Fibroblast of lung (primary cell): ENCODE measurements around the gene FOXL2. TPM values are rescaled to one million over a fixed set of nuclear protein-coding genes. Genes with fewer than 3 reads are reported as not detected.

Source experiments
- DNase-seq, 2 donors: peaks; one replicate each; pipeline versions ENCODE4 v3.0.0 to v3.0.0-alpha.2; 2010; ENCODE audit warnings: low read depth in 2 of 2
- H2AFZ ChIP-seq: 2 replicates; pipeline ENCODE4 v1.5.1; 2012; ENCODE audit warnings: low read length, control low read depth, inconsistent platforms
- H3K27ac ChIP-seq: 2 replicates; pipeline ENCODE4 v1.5.1; 2011; ENCODE audit warnings: low read length, control low read depth; ENCODE audit not compliant: insufficient read depth
- H3K27me3 ChIP-seq: 2 replicates; pipeline ENCODE4 v1.5.1; 2011; ENCODE audit warnings: mild to moderate bottlenecking, low read length; ENCODE audit not compliant: control insufficient read depth, insufficient read depth
- H3K36me3 ChIP-seq: 2 replicates; pipeline ENCODE4 v1.5.1; 2011; ENCODE audit warnings: low read length; ENCODE audit not compliant: control insufficient read depth, insufficient read depth
- H3K4me1 ChIP-seq: 2 replicates; pipeline ENCODE4 v1.5.1; 2011; ENCODE audit warnings: low read length; ENCODE audit not compliant: control insufficient read depth, insufficient read depth; ENCODE audit errors: extremely low read depth
- H3K4me2 ChIP-seq: 2 replicates; pipeline ENCODE4 v1.5.1; 2011; ENCODE audit warnings: low read length, control low read depth; ENCODE audit not compliant: insufficient read depth; ENCODE audit errors: extremely low read depth
- H3K4me3 ChIP-seq, 4 experiments: fragments of 200-600 bp in 1 of 4; sonication (generic) in 1 of 4; replicated peaks in 1 of 4; 2 replicates each; pipeline ENCODE4 v1.5.1; 2011 to 2016; ENCODE audit warnings: low read length in 4 of 4, low read depth in 3 of 4, mild to moderate bottlenecking in 3 of 4, control low read depth in 2 of 4, inconsistent platforms in 1 of 4, mixed read lengths in 1 of 4; ENCODE audit not compliant: insufficient read depth in 1 of 4; ENCODE audit errors: control extremely low read depth in 1 of 4
- H3K79me2 ChIP-seq: 2 replicates; pipeline ENCODE4 v1.5.1; 2012; ENCODE audit warnings: mild to moderate bottlenecking, low read length, inconsistent platforms; ENCODE audit not compliant: control insufficient read depth, insufficient read depth
- H3K9ac ChIP-seq: 2 replicates; pipeline ENCODE4 v1.5.1; 2011; ENCODE audit warnings: mild to moderate bottlenecking, low read length, control low read depth; ENCODE audit not compliant: insufficient read depth
- H3K9me3 ChIP-seq: 2 replicates; pipeline ENCODE4 v1.5.1; 2012; ENCODE audit warnings: low read depth, low read length; ENCODE audit not compliant: control insufficient read depth, insufficient read depth
- H4K20me1 ChIP-seq: 2 replicates; pipeline ENCODE4 v1.5.1; 2011; ENCODE audit warnings: low read length; ENCODE audit not compliant: control insufficient read depth, insufficient read depth; ENCODE audit errors: extremely low read depth
- CTCF ChIP-seq, 2 donors: IDR thresholded peaks in 1 of 2; conservative IDR thresholded peaks in 1 of 2; 1 replicate in 1 of 2; 2 replicates in 1 of 2; pipeline ENCODE4 v1.5.1; 2011 to 2012; ENCODE audit warnings: low read length in 2 of 2, control low read depth in 1 of 2, inconsistent platforms in 1 of 2, low read depth in 1 of 2, mild to moderate bottlenecking in 1 of 2
- EZH2 ChIP-seq: IDR thresholded peaks from 2 replicates; pipeline ENCODE4 v1.5.1; 2012; ENCODE audit warnings: low read length, control low read depth, mild to moderate bottlenecking; ENCODE audit errors: missing control alignments
- polyA plus RNA-seq, 2 donors: library from polyadenylated mRNA; depleted of rRNA in 1 of 2; stranded (reverse) in 1 of 2; unstranded in 1 of 2; fragments of >200 nt; gene quantifications; 2 replicates each; pipeline ENCODE4 v1.2.1, GENCODE V29; 2011 to 2012; ENCODE audit warnings: missing spikeins in 1 of 2
- total RNA-seq: library from RNA; depleted of rRNA; stranded (reverse); fragments of >200 nt; gene quantifications from 2 replicates; pipeline ENCODE4 v1.2.1, GENCODE V29; 2014

Gene FOXL2
- total and polyA plus RNA-seq, 2 donors (not counting 1 experiment from before 2014, with no cell fraction given), result under 0.01 to 0.02 TPM

DNA sequence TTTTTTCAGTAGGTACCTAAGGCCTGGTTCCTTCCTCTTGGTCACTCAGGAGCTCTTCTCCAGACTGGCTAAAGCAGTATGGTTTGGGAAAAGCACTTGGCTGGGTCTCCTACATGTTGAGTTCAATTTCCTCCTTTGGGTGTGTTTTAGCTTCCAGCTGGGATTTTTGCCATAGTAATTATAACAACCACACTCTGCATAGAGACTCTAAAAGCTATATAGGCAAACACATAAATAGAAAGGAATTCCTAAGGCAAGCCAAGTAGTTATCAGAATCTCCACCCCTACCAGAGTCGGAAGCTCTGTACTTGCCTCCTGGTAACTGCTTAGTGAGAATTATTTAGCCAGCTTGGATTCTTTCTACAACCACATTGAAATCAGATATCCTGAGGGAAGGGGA lies 48.6 kb downstream of the FOXL2 start:
- Histone ChIP-seq H3K4me2 (peak overlapping the region; percentile 1), H3K9me3 (no peaks in the 10 kb centered on the region), H3K79me2 (no peaks in the 10 kb centered on the region), H3K9ac (no peak overlapping the region), H3K4me1 (peaks cover 2% of the 10 kb centered on the region), H3K4me3 (no peak overlapping the region), H4K20me1 (no peaks in the 10 kb centered on the region), H3K36me3 (no peaks in the 10 kb centered on the region), H2AFZ (no peak overlapping the region), H3K27me3 (no peaks in the 10 kb centered on the region), H3K27ac (no peak overlapping the region)
- DNase-seq, result peak; percentile 67 to 86
- no peak for TF ChIP-seq CTCF (conservative IDR thresholded peaks at IDR 0.05 in 1 of 2, IDR thresholded peaks at IDR 0.05 in 1 of 2; ENCODE audit: low read depth in 1 of 2, low read length in 2 of 2)
- no peak for TF ChIP-seq EZH2

Other genes starting within 250 kb of the FOXL2 start
- gene PIK3CB, start 112.2 kb downstream of the FOXL2 start, total RNA-seq, result 9.2 and 17.0 TPM in 2 replicates
- gene PIK3CB, start 112.2 kb downstream of the FOXL2 start, polyA plus RNA-seq, result 12.4 and 18.2 TPM in 2 replicates
- gene FOXL2NB, start 80 bp upstream of the FOXL2 start, total RNA-seq, result not detected in 2 replicates
- 0.03 TPM in 1 of 2 replicates, not detected in the other for gene FOXL2NB, start 80 bp upstream of the FOXL2 start, polyA plus RNA-seq
- not detected in 2 replicates for gene PRR23A, start 59.1 kb upstream of the FOXL2 start, total RNA-seq
- gene PRR23A, start 59.1 kb upstream of the FOXL2 start, polyA plus RNA-seq, result not detected in 2 replicates
- gene PRR23B, start 73.8 kb upstream of the FOXL2 start, total RNA-seq, result not detected in 2 replicates
- not detected in 2 replicates for gene PRR23B, start 73.8 kb upstream of the FOXL2 start, polyA plus RNA-seq
- gene PRR23C, start 97.8 kb upstream of the FOXL2 start, total RNA-seq, result not detected in 2 replicates
- gene PRR23C, start 97.8 kb upstream of the FOXL2 start, polyA plus RNA-seq, result not detected in 2 replicates